Measurements from ENCODE around the gene NUFIP2.

DNA sequence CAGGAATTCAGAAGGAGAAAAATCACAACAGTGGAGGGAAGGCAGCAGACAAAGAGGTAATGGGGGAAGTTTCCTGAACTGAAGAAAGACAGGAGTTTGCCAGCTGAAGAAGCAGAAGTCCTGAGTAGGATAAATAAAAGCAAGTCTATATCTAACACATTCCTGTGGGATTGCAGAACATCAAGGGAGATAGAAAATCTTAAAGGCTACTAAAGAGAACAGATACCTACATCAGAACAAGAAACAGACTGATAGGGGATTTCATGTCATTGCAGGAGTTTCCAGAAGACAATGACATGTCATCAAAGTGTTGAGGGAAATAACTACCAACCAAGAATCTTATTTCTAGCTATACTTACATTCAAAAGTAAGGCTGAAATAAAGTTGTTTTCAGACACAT, 68.6 kb downstream of the NUFIP2 start:
- no peak for TF ChIP-seq EZH2 (IDR thresholded peaks at IDR 0.05)
- no peak for TF ChIP-seq POLR2AphosphoS5 (IDR thresholded peaks at IDR 0.05; ENCODE audit: borderline replicate concordance, low read depth, low read length)
- TF ChIP-seq FOXP2 (optimal IDR thresholded peaks at IDR 0.05; ENCODE audit: control extremely low read depth, extremely low read length, insufficient read depth) = no peak

All from SK-N-MC (cell line).